ENCODE data around the gene JMJD7.

The JMJD7 gene

GRCh38 chr15:41862515-41863116 lies 34.7 kb downstream of the JMJD7 start:
- POLR2A ChIA-PET: no interaction called here
- no peak overlapping the region for H3K4me3 ChIP-seq (ENCODE audit: low read depth, low read length)
- no peak for TF ChIP-seq CTCF (IDR thresholded peaks at IDR 0.05; ENCODE audit: insufficient read depth, low read length, missing control alignments)
- CTCF ChIA-PET: interaction anchor here (1.3 to 1.6 kb wide), 2 partner anchors 8 to 90 kb away, joined by 3 to 7 read pairs; no protein-coding TSS in a partner anchor
- DNase-seq (ENCODE audit: low read depth, low spot score): no peak

- ChIA-PET CTCF (interaction anchor here (1.9 to 2.3 kb wide), 2 partner anchors 34 to 39 kb away, joined by 3 to 5 read pairs; no protein-coding TSS in a partner anchor), POLR2A (no interaction called here)
- DNase-seq (ENCODE audit: low read depth, low spot score): no peak
- no peak for TF ChIP-seq CTCF (IDR thresholded peaks at IDR 0.05; ENCODE audit: insufficient read depth, low read length, missing control alignments)
- no peak overlapping the region for H3K4me3 ChIP-seq (ENCODE audit: low read depth, low read length)
Measured at GRCh38 chr15:41865490-41866055, 37.7 kb downstream of the JMJD7 start.

DNA sequence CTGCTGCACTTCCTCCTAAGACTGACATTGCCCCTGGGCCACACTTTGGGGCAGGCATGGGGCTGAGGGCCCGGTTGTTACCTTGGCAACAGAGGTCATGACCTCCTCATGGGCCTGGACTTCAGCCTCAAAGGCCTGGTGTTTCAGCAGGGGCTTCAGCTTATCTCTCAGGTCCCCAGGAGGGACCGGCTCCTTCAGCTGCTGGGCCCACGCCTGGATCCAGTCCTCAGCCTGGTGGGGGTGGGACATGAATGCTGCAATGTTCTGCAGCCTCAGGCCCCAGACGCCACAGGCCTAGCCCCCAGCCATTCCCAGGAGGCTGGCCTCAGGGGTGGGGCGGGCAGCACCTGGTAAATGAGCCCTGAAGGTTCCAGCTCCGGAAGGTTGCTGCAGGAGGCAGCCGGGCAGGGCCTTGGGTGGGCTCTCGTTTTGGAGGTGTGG lies 38.4 kb downstream of the JMJD7 start:
- TF ChIP-seq CTCF (IDR thresholded peaks at IDR 0.05; ENCODE audit: insufficient read depth, low read length, missing control alignments): no peak
- no peak overlapping the region for H3K4me3 ChIP-seq (ENCODE audit: low read depth, low read length)
- CTCF ChIA-PET: interaction anchor here (0.8 to 1.9 kb wide), 2 partner anchors 33 to 55 kb away, joined by 3 to 4 read pairs; no protein-coding TSS in a partner anchor
- no peak for DNase-seq (ENCODE audit: low read depth, low spot score)
- POLR2A ChIA-PET: no interaction called here

DNA sequence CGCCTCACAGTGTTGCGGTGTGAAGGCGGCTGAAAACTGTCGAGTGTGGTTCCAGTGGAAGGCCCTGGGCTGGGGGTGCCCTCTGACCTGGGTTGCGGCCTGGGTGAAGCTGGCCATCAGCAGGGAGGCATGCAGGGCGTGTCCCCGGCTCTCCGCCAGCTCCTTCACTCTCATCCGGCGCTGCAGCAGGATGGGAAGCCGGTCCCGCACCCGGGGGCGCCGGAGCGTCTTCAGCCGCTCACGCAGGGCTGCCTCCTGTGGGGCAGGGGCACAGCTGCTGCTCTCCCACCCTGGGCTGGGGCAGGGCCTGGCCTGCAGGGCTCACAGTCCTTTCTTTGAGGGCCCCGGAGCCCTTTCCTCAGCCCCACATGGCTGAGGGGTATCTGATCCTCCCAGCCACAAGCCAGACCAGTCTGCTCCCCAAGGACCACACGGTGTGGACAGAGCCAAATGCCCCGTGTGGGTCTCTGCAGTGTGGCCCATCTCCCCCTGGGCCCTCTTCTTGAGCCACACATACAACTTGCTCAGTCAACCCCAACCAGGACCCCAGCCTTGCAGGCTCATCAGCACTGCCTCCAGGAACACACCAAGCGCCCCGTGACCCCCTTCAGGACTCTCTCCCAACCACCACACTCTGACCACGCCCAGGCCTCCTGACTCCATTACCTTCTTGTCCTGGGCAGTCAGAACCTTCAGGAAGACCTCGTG lies 39.1 kb downstream of the JMJD7 start:
- H3K4me3 ChIP-seq (ENCODE audit: low read depth, low read length): no peak overlapping the region
- DNase-seq (ENCODE audit: low read depth, low spot score): no peak
- no peak for TF ChIP-seq CTCF (IDR thresholded peaks at IDR 0.05; ENCODE audit: insufficient read depth, low read length, missing control alignments)
- ChIA-PET CTCF (interaction anchor here (0.8 to 1.3 kb wide), 2 partner anchors 28 to 55 kb away, joined by 3 to 4 read pairs; no protein-coding TSS in a partner anchor), POLR2A (no interaction called here)

DNA sequence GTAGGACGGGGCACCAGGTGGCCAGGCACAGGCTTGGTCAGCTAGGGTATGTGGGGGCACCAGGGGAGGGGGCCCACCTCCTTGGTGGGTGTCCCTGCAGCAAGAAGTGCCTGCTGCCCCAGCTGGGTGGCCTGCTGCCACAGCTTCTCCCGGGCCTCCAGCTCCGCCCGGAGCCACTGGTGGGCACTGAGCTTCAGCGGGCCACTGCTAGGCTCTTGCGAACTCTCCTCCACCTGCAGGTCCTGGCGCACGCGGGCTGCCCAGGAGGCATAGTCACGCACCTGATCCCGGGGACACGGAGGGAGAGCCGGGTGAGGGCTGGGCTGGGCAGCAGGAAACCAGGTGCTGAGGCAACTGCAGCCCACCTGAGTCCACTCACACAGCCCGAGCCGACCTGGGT lies 40.4 kb downstream of the JMJD7 start:
- CTCF ChIA-PET: interaction anchor here (1.3 kb wide), 1 partner anchor 27 kb away, joined by 3 read pairs; no protein-coding TSS in a partner anchor
- no peak overlapping the region for H3K4me3 ChIP-seq (ENCODE audit: low read depth, low read length)

More for the DNA sequence above, 40.4 kb downstream of the JMJD7 start:
- DNase-seq (ENCODE audit: low read depth, low spot score): no peak
- no peak for TF ChIP-seq CTCF (IDR thresholded peaks at IDR 0.05; ENCODE audit: insufficient read depth, low read length, missing control alignments)
- POLR2A ChIA-PET: no interaction called here

Data from AG04449 (cell line).